ENCODE results near the gene EFCC1.

Gene EFCC1

DNA sequence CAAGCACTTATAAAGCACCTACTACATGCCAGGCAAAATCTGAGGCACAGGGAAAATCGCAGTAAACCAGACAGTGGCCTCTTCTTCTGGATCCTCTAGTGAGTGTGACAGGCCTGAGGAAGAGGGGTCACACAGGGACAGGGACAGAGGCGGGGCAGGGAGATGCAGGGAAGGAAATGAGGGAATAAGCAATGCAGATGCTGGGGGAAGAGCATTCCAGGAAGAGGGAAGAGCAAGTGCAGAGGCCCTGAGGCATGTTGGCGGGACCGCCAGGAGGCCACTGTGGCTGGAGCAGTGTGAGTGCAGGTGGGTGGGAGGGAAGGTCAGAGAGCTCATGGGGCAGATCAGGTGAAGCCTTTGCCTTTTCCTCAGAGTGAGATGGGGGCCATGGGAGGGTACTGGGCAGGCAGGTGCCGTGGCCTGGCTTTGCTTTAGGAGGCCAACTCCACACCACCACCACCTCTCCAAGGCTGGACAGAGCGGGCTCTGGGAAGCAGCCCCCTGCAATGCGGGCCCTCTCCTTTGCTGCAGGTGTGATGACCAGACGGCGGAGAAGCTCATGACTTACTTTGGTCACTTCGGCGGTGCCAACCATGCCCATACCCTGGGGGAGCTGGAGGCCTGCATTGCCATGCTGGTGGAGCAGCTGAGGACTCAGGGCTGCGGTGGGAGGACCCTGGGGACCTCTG is 32.7 kb downstream of the EFCC1 start:
- peaks cover 2% of the 10 kb centered on the region for H3K9me3 ChIP-seq (ENCODE audit: low read length)
- H3K27me3 ChIP-seq (ENCODE audit: insufficient read depth, low read length), result no peaks in the 10 kb centered on the region
- no peak overlapping the region for H3K4me3 ChIP-seq (ENCODE audit: low read length)
- peaks cover 59% of the 10 kb centered on the region for H3K36me3 ChIP-seq (ENCODE audit: insufficient read depth, low read length)
- H2AFZ ChIP-seq (ENCODE audit: low read depth, low read length), result no peak overlapping the region
- H3K4me1 ChIP-seq (ENCODE audit: insufficient read depth, low read length), result no peaks in the 10 kb centered on the region

DNA sequence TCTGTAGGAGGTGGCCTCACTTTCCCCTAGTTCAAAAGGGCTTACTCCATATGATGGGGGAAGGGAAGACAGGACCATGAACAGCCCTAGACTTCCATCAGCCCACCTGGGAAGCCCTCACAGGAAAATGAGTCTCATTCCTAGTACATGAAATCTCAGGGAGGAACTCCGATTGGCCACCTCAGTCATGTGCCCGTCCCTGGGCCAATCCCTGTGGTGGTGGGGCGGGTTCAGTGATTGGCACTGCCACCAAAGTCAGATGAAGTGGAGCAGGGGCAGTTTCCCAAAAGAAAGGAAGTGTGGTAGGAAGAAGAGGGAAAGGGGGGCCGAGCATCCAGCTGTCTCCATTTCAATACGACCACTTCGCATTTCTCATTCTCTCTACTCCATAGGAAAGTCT is 33.5 kb downstream of the EFCC1 start:
- no peak overlapping the region for H2AFZ ChIP-seq (ENCODE audit: low read depth, low read length)
- H3K4me1 ChIP-seq (ENCODE audit: insufficient read depth, low read length), result no peaks in the 10 kb centered on the region

DNA sequence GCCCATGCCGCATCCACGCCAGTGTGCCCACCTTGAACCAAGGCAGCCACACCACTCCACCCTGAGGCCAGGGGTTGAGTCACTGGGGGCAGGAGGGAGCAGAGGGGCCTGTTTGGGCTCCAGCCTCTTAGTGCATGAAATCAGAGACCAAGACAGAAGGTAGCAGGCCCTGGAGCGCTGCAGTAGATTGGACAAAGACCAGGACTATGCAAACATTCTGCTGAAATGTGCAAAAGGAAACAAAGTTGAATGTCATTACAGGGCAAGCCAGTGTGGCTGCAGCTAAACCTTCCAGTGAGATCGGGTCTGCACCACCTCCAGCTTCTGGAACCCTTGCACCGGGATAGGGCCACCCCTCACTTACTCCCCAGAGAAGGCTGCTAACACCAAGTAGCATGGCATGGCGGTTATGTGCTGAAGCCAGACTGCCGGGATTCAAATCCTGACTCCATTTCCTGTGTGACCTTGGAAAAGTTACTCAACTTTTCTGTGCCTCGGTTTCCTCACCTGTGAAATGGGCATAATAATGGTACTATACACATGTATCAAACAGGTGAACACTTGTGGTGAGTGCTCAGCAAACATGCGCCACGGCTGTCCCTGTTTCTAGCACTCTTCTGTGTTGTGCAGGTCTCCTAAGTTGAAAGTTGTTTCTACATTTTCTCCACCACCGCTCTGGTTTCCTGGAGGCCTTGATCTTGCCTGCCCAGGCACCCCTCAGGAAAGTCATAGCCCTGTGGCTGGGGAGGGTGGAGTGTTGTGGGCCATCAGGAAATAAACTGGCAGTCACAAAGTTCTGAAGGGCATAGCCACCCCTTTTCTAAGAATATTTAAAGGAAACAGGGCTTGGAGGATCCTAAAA is 34.5 kb downstream of the EFCC1 start:
- Histone ChIP-seq H3K36me3 (ENCODE audit: insufficient read depth, low read length) (peaks cover 67% of the 10 kb centered on the region), H3K4me3 (ENCODE audit: low read length) (no peak overlapping the region), H3K27me3 (ENCODE audit: insufficient read depth, low read length) (no peaks in the 10 kb centered on the region), H3K9me3 (ENCODE audit: low read length) (peaks cover 6% of the 10 kb centered on the region), H2AFZ (ENCODE audit: low read depth, low read length) (no peak overlapping the region), H3K4me1 (ENCODE audit: insufficient read depth, low read length) (no peaks in the 10 kb centered on the region)

More for the DNA sequence above, 33.5 kb downstream of the EFCC1 start:
- Histone ChIP-seq H3K9me3 (ENCODE audit: low read length) (peaks cover 3% of the 10 kb centered on the region), H3K4me3 (ENCODE audit: low read length) (no peak overlapping the region), H3K27me3 (ENCODE audit: insufficient read depth, low read length) (no peaks in the 10 kb centered on the region), H3K36me3 (ENCODE audit: insufficient read depth, low read length) (peaks cover 68% of the 10 kb centered on the region)

DNA sequence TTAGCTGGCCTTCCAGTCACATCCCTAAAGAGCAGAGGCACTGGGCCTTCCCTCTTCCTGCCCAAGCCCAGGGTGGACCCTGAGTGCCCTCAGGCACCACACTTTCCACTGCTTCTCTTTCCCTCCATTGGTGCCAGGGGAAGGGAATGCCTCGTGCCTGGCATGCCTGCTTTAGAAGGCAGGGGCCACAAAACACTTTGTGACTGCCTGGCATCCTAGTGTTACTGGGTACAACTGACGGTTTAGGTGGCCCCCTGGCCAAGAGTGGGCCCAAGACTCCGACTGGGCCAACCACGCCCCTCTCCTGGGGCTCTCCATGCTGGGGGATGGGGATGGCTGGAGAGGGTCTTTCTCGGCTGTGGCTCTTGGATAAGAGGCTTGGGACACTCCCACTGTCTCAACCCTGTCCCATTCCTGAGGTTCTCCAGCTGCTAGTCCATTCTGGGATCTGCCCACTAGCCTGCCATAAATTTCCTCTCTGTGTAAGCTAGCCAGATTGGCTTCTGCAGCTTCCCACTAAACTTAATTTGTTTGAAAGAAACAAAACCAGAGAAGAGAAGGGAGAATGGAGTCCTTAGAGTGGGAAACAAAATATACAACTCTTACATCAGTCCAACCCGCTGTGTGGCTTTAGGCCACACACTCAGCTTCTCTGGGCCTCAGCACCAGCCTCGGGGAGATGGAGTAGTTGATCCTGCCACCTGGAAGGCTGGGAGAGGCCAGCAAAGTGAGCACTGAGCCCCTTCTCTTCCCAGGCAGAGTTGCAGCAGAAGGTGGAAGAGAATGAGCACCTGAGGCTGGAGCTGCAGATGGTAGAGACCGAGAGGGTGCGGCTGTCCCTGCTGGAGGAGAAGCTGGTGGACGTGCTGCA is 35.4 kb downstream of the EFCC1 start:
- Histone ChIP-seq H3K9me3 (ENCODE audit: low read length) (peaks cover 6% of the 10 kb centered on the region), H2AFZ (ENCODE audit: low read depth, low read length) (no peak overlapping the region), H3K36me3 (ENCODE audit: insufficient read depth, low read length) (peaks cover 60% of the 10 kb centered on the region), H3K4me1 (ENCODE audit: insufficient read depth, low read length) (no peaks in the 10 kb centered on the region), H3K27me3 (ENCODE audit: insufficient read depth, low read length) (no peaks in the 10 kb centered on the region), H3K4me3 (ENCODE audit: low read length) (no peak overlapping the region)

DNA sequence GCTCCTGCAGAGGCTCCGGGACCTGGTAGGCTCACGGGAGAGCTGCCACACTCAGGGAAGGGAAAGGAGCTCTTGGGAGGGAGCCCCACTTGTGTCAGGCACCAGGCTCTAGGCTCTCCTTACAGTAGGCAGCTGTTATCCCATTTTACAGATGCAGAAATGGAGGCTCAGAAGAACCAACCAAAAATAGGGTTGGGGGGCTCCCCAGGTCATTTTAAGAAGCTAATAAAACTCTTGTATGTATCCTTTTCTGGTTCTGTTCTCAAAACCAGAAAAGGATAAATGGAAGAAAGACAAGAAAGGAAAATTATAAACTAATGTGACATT is 36.0 kb downstream of the EFCC1 start:
- H3K9me3 ChIP-seq (ENCODE audit: low read length), result peaks cover 6% of the 10 kb centered on the region
- H2AFZ ChIP-seq (ENCODE audit: low read depth, low read length), result no peak overlapping the region
- no peaks in the 10 kb centered on the region for H3K4me1 ChIP-seq (ENCODE audit: insufficient read depth, low read length)
- H3K27me3 ChIP-seq (ENCODE audit: insufficient read depth, low read length), result no peaks in the 10 kb centered on the region
- H3K4me3 ChIP-seq (ENCODE audit: low read length), result no peak overlapping the region
- H3K36me3 ChIP-seq (ENCODE audit: insufficient read depth, low read length), result peaks cover 54% of the 10 kb centered on the region

DNA sequence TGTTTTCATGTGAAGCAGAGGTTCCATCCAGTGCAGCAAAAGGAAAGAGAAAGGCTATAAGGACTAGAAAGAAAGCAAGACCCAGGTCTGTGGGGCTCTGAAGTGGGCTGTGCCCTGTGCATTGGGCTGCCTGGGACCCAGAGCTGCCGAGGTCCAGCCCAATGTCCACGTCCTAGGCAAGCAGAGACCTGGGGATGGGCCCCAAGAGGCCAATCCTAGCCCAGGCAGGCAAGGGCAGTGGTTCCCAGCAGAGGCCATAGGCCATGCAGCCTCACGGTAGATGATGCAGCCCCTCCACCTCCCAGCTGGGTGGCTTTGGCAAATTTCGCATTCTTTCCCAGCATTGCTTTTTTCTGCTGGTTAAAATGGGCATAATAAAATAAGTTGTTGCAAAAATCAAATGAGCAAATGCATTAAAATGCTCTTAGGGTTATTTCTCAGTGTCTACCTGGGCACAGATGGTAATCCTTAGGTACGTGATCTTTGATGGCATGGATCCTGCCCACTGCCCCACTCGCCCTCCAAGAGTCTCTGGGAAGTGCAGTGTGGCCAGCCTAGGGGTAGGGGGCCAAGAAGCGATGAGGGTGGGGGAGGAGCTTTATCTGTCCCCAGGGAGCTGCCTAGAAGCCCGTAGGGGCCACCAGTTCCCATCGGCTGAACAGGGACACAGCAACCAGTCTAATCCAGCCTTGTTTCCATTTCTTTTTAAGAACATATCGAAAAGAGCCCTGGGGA is 37.2 kb downstream of the EFCC1 start:
- Histone ChIP-seq H3K36me3 (ENCODE audit: insufficient read depth, low read length) (peaks cover 45% of the 10 kb centered on the region), H3K27me3 (ENCODE audit: insufficient read depth, low read length) (no peaks in the 10 kb centered on the region)

DNA sequence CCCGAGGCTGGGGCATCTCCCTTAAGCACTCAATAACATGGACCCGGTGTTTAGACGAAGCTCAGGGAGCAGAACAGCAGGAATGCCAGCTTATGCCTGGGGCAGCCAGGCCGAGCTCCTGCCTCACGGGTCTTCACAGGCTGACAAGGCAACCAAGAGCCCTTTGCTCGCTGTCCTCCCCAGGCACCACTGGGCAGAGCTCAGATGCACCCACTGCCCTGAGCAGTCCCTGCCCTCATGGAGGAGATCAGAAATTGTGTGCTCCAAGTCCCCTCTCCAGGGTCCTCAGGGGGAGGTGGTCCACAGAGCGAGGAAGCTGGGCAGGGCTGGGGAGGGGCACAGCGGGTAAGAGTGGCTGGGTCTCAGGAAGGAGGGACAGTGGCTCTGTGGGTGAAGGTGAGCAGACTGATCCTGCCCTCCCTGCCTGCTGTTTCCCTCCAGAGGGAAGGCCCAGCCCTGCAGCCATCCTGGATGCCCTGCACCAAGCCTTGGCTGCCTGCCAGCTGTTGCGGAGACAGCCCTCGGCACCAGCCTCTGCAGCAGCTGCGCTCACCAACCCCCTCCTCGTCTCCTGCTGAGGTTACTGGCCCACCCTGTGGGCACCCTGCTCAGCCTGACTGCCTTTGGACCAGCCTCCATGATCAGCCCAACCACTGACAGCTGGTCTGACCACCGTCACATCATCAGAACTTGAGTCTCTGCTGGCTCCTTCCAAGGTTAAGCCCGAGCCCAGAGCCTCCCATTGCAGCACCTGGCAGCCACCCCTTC is 38.4 kb downstream of the EFCC1 start:
- Histone ChIP-seq H3K4me3 (ENCODE audit: low read length) (no peak overlapping the region), H2AFZ (ENCODE audit: low read depth, low read length) (no peak overlapping the region), H3K36me3 (ENCODE audit: insufficient read depth, low read length) (peaks cover 34% of the 10 kb centered on the region)

More for the DNA sequence above, 37.2 kb downstream of the EFCC1 start:
- no peak overlapping the region for H3K4me3 ChIP-seq (ENCODE audit: low read length)
- H2AFZ ChIP-seq (ENCODE audit: low read depth, low read length), result no peak overlapping the region
- no peaks in the 10 kb centered on the region for H3K4me1 ChIP-seq (ENCODE audit: insufficient read depth, low read length)
- peaks cover 9% of the 10 kb centered on the region for H3K9me3 ChIP-seq (ENCODE audit: low read length)

DNA sequence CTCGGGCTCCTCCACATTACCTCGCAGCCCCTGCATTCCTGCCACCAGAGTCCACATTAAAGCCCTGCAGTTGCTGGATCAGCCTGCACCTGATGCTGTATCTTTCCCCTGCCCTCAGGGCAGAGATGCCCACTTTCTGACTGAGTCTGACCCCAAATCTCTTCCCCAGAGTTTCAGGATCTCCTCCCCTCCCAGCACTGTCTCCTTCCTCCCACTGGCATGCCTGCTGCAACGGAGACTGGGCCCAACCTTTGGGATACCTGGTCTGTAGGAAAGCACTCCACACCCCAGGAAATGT is 38.9 kb downstream of the EFCC1 start:
- Histone ChIP-seq H3K4me1 (ENCODE audit: insufficient read depth, low read length) (no peaks in the 10 kb centered on the region), H3K9me3 (ENCODE audit: low read length) (peaks cover 9% of the 10 kb centered on the region), H3K4me3 (ENCODE audit: low read length) (no peak overlapping the region), H2AFZ (ENCODE audit: low read depth, low read length) (no peak overlapping the region), H3K36me3 (ENCODE audit: insufficient read depth, low read length) (peaks cover 34% of the 10 kb centered on the region), H3K27me3 (ENCODE audit: insufficient read depth, low read length) (no peaks in the 10 kb centered on the region)

More for the DNA sequence above, 38.4 kb downstream of the EFCC1 start:
- Histone ChIP-seq H3K4me1 (ENCODE audit: insufficient read depth, low read length) (no peaks in the 10 kb centered on the region), H3K9me3 (ENCODE audit: low read length) (peaks cover 9% of the 10 kb centered on the region), H3K27me3 (ENCODE audit: insufficient read depth, low read length) (no peaks in the 10 kb centered on the region)

DNA sequence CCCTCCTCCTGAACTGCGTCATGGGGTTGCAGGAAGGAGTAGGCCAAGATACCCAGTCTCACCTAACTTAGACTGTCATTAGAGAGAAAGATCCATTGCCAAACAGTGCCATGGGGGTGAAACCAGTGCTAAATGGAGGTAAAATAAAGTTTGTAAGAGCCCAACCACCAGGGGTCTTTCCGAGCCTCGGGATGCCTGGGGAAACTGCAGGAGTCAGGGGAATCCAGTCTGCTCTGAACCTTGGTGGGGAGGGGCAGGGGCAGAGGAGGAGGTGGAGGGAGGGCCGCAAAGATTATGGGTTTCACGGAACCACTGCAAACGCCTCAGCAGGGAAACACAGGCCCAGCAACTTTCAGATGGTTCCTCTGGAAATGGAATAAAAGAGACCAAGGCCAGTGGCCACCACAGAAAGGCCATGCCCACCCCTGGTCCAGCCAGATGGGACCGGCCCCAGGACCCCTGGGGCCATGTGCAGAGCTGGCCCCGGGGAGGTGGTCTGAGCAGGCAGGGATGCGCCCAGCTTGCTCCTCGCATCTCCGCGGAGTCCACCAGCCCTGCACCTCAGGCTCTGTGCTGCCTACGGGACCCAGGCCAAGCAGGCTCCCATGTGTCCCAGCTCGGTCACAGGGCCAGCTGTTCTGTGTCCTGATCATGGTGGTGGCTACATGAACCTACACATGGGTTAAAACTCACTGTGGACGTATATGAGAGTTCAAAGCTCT is 39.6 kb downstream of the EFCC1 start:
- H3K4me1 ChIP-seq (ENCODE audit: insufficient read depth, low read length), result no peaks in the 10 kb centered on the region
- no peak overlapping the region for H2AFZ ChIP-seq (ENCODE audit: low read depth, low read length)
- no peak overlapping the region for H3K4me3 ChIP-seq (ENCODE audit: low read length)
- peaks cover 28% of the 10 kb centered on the region for H3K36me3 ChIP-seq (ENCODE audit: insufficient read depth, low read length)
- peaks cover 10% of the 10 kb centered on the region for H3K9me3 ChIP-seq (ENCODE audit: low read length)
- no peaks in the 10 kb centered on the region for H3K27me3 ChIP-seq (ENCODE audit: insufficient read depth, low read length)

DNA sequence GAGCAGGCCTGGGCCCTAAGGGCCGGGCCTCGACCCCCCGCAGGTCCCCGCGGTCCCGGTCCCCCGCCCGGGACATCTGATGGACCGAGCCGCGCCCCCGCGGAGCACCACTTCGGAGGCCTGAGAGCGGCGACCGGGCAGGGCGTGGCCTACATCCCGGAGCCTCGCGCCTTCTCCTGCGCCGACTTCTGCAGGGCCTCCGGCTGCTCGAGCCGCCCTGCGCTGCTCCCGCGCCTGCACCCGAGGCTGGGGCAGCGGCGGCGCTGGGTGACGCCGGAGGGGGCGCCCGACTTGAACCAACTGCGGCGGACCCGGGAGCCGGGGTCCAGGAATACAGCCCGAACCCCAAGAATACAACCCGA is 44.6 kb downstream of the EFCC1 start:
- Histone ChIP-seq H3K9me3 (ENCODE audit: low read length) (peaks cover 18% of the 10 kb centered on the region), H2AFZ (ENCODE audit: low read depth, low read length) (no peak overlapping the region), H3K36me3 (ENCODE audit: insufficient read depth, low read length) (no peaks in the 10 kb centered on the region), H3K27me3 (ENCODE audit: insufficient read depth, low read length) (no peaks in the 10 kb centered on the region), H3K4me1 (ENCODE audit: insufficient read depth, low read length) (no peaks in the 10 kb centered on the region), H3K4me3 (ENCODE audit: low read length) (no peak overlapping the region)

DNA sequence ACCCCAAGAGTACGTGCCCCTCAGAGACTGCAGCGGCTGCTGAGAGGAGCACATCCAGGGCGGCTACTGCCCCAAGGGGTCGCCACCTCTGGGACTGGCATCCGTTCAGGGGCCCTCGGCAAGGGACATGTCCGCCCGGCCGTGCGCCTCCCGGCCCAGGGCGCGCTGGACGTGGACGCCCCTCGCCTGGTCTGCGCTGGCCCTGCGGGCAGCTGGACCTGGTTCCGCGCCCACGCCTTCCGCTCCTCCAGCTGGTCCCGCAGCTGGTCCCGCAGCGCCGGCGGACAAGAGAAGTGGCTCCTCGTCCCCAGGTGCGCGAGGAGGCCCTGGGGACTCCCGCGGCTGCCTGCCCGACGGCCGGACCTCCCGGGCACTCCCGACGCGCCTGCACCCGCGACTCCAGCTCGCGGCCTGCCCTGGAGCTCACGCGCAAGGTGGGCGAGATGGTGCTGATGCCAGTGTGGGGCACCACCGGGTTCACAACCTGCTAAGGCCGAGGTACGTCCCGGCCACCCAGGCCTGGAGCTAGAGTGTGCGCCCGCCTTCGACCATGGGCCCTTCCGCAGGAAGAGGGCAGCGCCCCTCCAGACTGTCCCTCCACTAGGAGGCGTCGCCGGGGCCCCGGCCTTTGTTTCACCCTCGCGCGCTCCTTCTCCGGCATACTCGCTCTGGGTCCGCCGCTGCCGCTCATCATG is 45.1 kb downstream of the EFCC1 start:
- Histone ChIP-seq H3K36me3 (ENCODE audit: insufficient read depth, low read length) (no peaks in the 10 kb centered on the region), H3K9me3 (ENCODE audit: low read length) (peaks cover 18% of the 10 kb centered on the region), H2AFZ (ENCODE audit: low read depth, low read length) (no peak overlapping the region), H3K4me1 (ENCODE audit: insufficient read depth, low read length) (no peaks in the 10 kb centered on the region), H3K4me3 (ENCODE audit: low read length) (no peak overlapping the region), H3K27me3 (ENCODE audit: insufficient read depth, low read length) (no peaks in the 10 kb centered on the region)
